Ovary (tissue), 9 donors: ENCODE measurements around the gene FCRL5. TPM values are rescaled to one million over a fixed set of nuclear protein-coding genes. Genes with fewer than 3 reads are reported as not detected.

Source experiments
- DNase-seq, 5 donors: peaks; one replicate each; pipeline ENCODE4 v3.0.0-alpha.2; 2019 to 2020
- H3K27ac ChIP-seq, 2 donors: fragments of 200-600 bp; one replicate each; pipeline versions ENCODE4 v1.5.1 to v1.8.0; 2019 to 2022
- H3K27me3 ChIP-seq: fragments of 200-600 bp; one replicate; pipeline ENCODE4 v1.8.0; 2022
- H3K36me3 ChIP-seq: fragments of 200-600 bp; sonication (generic); one replicate; pipeline ENCODE4 v1.5.1; 2019
- H3K4me1 ChIP-seq: one replicate; pipeline ENCODE4 v1.8.1; 2013; ENCODE audit warnings: mild to moderate bottlenecking, moderate library complexity; ENCODE audit not compliant: insufficient read depth
- H3K4me3 ChIP-seq: fragments of 200-600 bp; sonication (generic); one replicate; pipeline ENCODE4 v1.5.1; 2017
- H3K9me3 ChIP-seq, 2 donors: fragments of 200-600 bp in 1 of 2; sonication (generic) in 1 of 2; one replicate each; pipeline versions ENCODE4 v1.5.1 to v1.8.1; 2013 to 2019; ENCODE audit warnings: mild to moderate bottlenecking in 1 of 2, moderate library complexity in 1 of 2
- CTCF ChIP-seq, 3 donors: fragments of 450-650 bp in 2 of 3; fragments of 200-600 bp in 1 of 3; IDR thresholded peaks; one replicate each; pipeline versions ENCODE4 v1.5.1 to v1.8.0; 2016 to 2022; ENCODE audit warnings: antibody characterized with exemption in 3 of 3, mild to moderate bottlenecking in 1 of 3
- EP300 ChIP-seq: sonication (generic); formaldehyde crosslinking; IDR thresholded peaks from one replicate; pipeline ENCODE4 v1.6.1; 2017; ENCODE audit warnings: antibody characterized with exemption
- POLR2A ChIP-seq: fragments of 450-650 bp; IDR thresholded peaks from one replicate; pipeline ENCODE4 v1.6.1; 2017; ENCODE audit warnings: antibody characterized with exemption, mild to moderate bottlenecking, moderate library complexity
- WGBS, 3 donors: extraction: QIAGEN DNeasy Blood & Tissue Kit in 1 of 3; methylation state at CpG; one replicate each; pipeline versions ENCODE4 v1.1.5 to v1.1.7; 2013 to 2017; 5-methylcytosine and 5-hydroxymethylcytosine counted together
- intact Hi-C, 4 donors: fragments of 100-400 bp; cut with DNase I; formaldehyde crosslinking; loops; one replicate each; pipeline versions ENCODE4 v1.11.0 to v1.15.1; 2022 to 2023
- polyA plus RNA-seq, 2 donors: library from polyadenylated mRNA; stranded (reverse); fragments of 200-250 nt in 1 of 2; fragments of 350-450 nt in 1 of 2; fragmentation: Illumina TruSeq in 1 of 2; extraction: RNeasy Lipid Tissue Mini Kit (QIAGEN cat#74804) in 1 of 2; gene quantifications; one replicate each; pipeline ENCODE4 v1.2.3, GENCODE V29; 2013 to 2014
- total RNA-seq, 7 donors: library from RNA; depleted of rRNA in 2 of 7; stranded (reverse); fragments of >200 nt in 2 of 7; fragmentation: NEBNext Ultra II Directional in 3 of 7; extraction: Animal tissue kit (Norgen Biotek cat#: 25700) in 3 of 7; gene quantifications; one replicate each; pipeline versions ENCODE4 v1.1.0 to v1.2.4, GENCODE V29; 2016 to 2023
- donor health status: DM: no; HTN: no; CAD: no; lungs with moderate emphysema.
- donor health status: DM: no; HTN: no; CAD: no.
- donor health status: Bipolar disorder and iron deficiency.
- donor health status: DM: yes; HTN: yes; CAD: no.
- donor health status: DM: no; HTN: no; CAD: no.
- donor health status: DM: yes; HTN: yes; CAD: no.

The FCRL5 gene
- total and polyA plus RNA-seq, 9 donors, result 0.10 to 1.2 (median 0.23) TPM; not detected in 2

GRCh38 chr1:157509546-157510232 lies 42.6 kb downstream of the FCRL5 start:
- Histone ChIP-seq H3K36me3 (no peaks in the 10 kb centered on the region), H3K27me3 (no peaks in the 10 kb centered on the region), H3K4me3 (no peak overlapping the region), H3K27ac (no peak overlapping the region), H3K9me3 (no peaks in the 10 kb centered on the region), H3K4me1 (peaks cover 1% of the 10 kb centered on the region)
- intact Hi-C loops, result no loop called here
- TF ChIP-seq CTCF (IDR thresholded peaks at IDR 0.05), result no peak
- no peak for TF ChIP-seq EP300
- TF ChIP-seq POLR2A, result no peak
- no peak for DNase-seq
- 86 to 90% (median 87%) methylated on average over 9 of the region's 9 CpGs for WGBS, 3 donors

GRCh38 chr1:157505481-157506272 lies 46.6 kb downstream of the FCRL5 start:
- no peak for DNase-seq
- no peaks in the 10 kb centered on the region for H3K9me3 ChIP-seq
- peaks cover 1% of the 10 kb centered on the region for H3K4me1 ChIP-seq
- TF ChIP-seq POLR2A (no peak), EP300 (no peak), CTCF (IDR thresholded peaks at IDR 0.05) (no peak)
- no peak overlapping the region for H3K4me3 ChIP-seq
- H3K27me3 ChIP-seq, result no peaks in the 10 kb centered on the region
- no peaks in the 10 kb centered on the region for H3K36me3 ChIP-seq
- intact Hi-C loops, result no loop called here
- WGBS, 3 donors, result 23 to 34% (median 24%) methylated on average over 13 of the region's 13 CpGs
- H3K27ac ChIP-seq, result no peak overlapping the region

GRCh38 chr1:157504646-157505045 lies 47.7 kb downstream of the FCRL5 start:
- 79 to 82% (median 80%) methylated on average over 6 of the region's 6 CpGs for WGBS, 3 donors
- Histone ChIP-seq H3K4me1 (peaks cover 1% of the 10 kb centered on the region), H3K4me3 (no peak overlapping the region), H3K36me3 (no peaks in the 10 kb centered on the region), H3K27ac (no peak overlapping the region), H3K27me3 (no peaks in the 10 kb centered on the region), H3K9me3 (no peaks in the 10 kb centered on the region)
- intact Hi-C loops, result no loop called here
- TF ChIP-seq EP300, result no peak
- TF ChIP-seq POLR2A, result no peak
- TF ChIP-seq CTCF (IDR thresholded peaks at IDR 0.05), result no peak
- DNase-seq, result no peak

- TF ChIP-seq CTCF (IDR thresholded peaks at IDR 0.05) (no peak), EP300 (no peak), POLR2A (no peak)
- WGBS, 3 donors, result 84 to 88% (median 86%) methylated on average over 8 of the region's 8 CpGs
- no peak overlapping the region for H3K4me3 ChIP-seq
- H3K27me3 ChIP-seq, result no peaks in the 10 kb centered on the region
- no peak overlapping the region for H3K27ac ChIP-seq
- no peak for DNase-seq
- no peaks in the 10 kb centered on the region for H3K9me3 ChIP-seq
- no peaks in the 10 kb centered on the region for H3K36me3 ChIP-seq
- no peaks in the 10 kb centered on the region for H3K4me1 ChIP-seq
- intact Hi-C loops, result loop anchor here in 2 of 4 donors (10.0 kb wide), 3 partner anchors 305 to 405 kb away; partner anchors contain the start of gene ETV3L (in 1 of the 2)
Observed at GRCh38 chr1:157499521-157499920, 52.8 kb downstream of the FCRL5 start.
